Kidney (tissue), 14 donors: ENCODE data around the gene F13B. TPM values are rescaled to one million over a fixed set of nuclear protein-coding genes. Genes with fewer than 3 reads are reported as not detected.

ENCODE experiments used
- DNase-seq, 5 donors: peaks; one replicate each; pipeline ENCODE4 v3.0.0-alpha.2; 2013 to 2020
- FAIRE-seq: peaks from 2 replicates; lab custom pipeline; 2012; peaks lifted over from hg19 to GRCh38; lab: Jason Lieb, UNC
- H3K27ac ChIP-seq, 2 donors: one replicate each; pipeline ENCODE4 v1.7.0; 2013; ENCODE audit warnings: low read depth in 2 of 2, low read length in 2 of 2, inconsistent platforms in 1 of 2
- H3K27me3 ChIP-seq: one replicate; pipeline ENCODE4 v1.7.1; 2013; ENCODE audit warnings: low read length, inconsistent platforms; ENCODE audit not compliant: control insufficient read depth, insufficient read depth
- H3K36me3 ChIP-seq, 3 donors: one replicate each; pipeline versions ENCODE4 v1.7.0 to v1.7.1; 2013; ENCODE audit warnings: low read length in 3 of 3, control low read depth in 1 of 3, inconsistent platforms in 1 of 3; ENCODE audit not compliant: insufficient read depth in 3 of 3, control insufficient read depth in 2 of 3
- H3K4me1 ChIP-seq, 3 donors: one replicate each; pipeline versions ENCODE4 v1.7.0 to v1.7.1; 2013; ENCODE audit warnings: low read length in 3 of 3, inconsistent platforms in 1 of 3, low read depth in 1 of 3; ENCODE audit not compliant: control insufficient read depth in 2 of 3, insufficient read depth in 2 of 3
- H3K4me3 ChIP-seq, 3 donors: one replicate each; pipeline versions ENCODE4 v1.7.0 to v1.8.1; 2013; ENCODE audit warnings: low read length in 3 of 3, control low read depth in 1 of 3, inconsistent platforms in 1 of 3
- H3K9ac ChIP-seq, 3 donors: one replicate each; pipeline versions ENCODE4 v1.7.0 to v1.7.1; 2013; ENCODE audit warnings: low read length in 3 of 3, control low read depth in 1 of 3, inconsistent platforms in 1 of 3
- H3K9me3 ChIP-seq, 3 donors: one replicate each; pipeline versions ENCODE4 v1.7.0 to v1.7.1; 2013; ENCODE audit warnings: low read length in 3 of 3, control low read depth in 1 of 3, inconsistent platforms in 1 of 3; ENCODE audit not compliant: control insufficient read depth in 2 of 3, insufficient read depth in 1 of 3
- CTCF ChIP-seq: IDR thresholded peaks from 3 replicates; pipeline ENCODE4 v1.5.1; 2012; ENCODE audit warnings: mild to moderate bottlenecking, moderate library complexity, borderline replicate concordance; ENCODE audit not compliant: insufficient read depth; ENCODE audit errors: extremely low read depth
- intact Hi-C: fragments of 100-400 bp; cut with DNase I; formaldehyde crosslinking; loops from one replicate; pipeline ENCODE4 v1.11.1; 2022
- polyA plus RNA-seq: library from polyadenylated mRNA; stranded (reverse); fragments of 350-450 nt; fragmentation: Illumina TruSeq; extraction: RNeasy Lipid Tissue Mini Kit (QIAGEN cat#74804); gene quantifications from one replicate; pipeline ENCODE4 v1.2.3, GENCODE V29; 2014; ENCODE audit warnings: low read depth, low replicate concordance; ENCODE audit not compliant: insufficient read depth
- total RNA-seq: library from RNA; stranded (reverse); fragmentation: NEBNext Ultra II Directional; extraction: Animal tissue kit (Norgen Biotek cat#: 25700); gene quantifications from one replicate; pipeline ENCODE4 v1.2.1, GENCODE V29; 2021
- donor health status: control.
- donor health status: control.
- donor health status: control.
- donor health status: control.
- donor health status: control.
- donor health status: DM: yes; HTN: yes; CAD: no.
- donor health status: Normal renal cell carcinoma (clear cell type).

Gene F13B
- total and polyA plus RNA-seq, 2 donors from 2014 or later: not detected

GRCh38 chr1:197008861-197009260, 58.2 kb downstream of the F13B start:
- DNase-seq (no peak), FAIRE-seq (no peak)
- no peak overlapping the region for H3K27ac ChIP-seq
- H3K27me3 ChIP-seq: no peaks in the 10 kb centered on the region
- peaks cover 0 to 4% (median 0%) of the 10 kb centered on the region in 3 donors for H3K9me3 ChIP-seq
- no peaks in the 10 kb centered on the region for H3K4me1 ChIP-seq
- H3K9ac ChIP-seq: no peak overlapping the region
- no peaks in the 10 kb centered on the region for H3K36me3 ChIP-seq
- TF ChIP-seq CTCF: no peak
- no peak overlapping the region for H3K4me3 ChIP-seq
- intact Hi-C loops: no loop called here

GRCh38 chr1:197003132-197003531, 63.9 kb downstream of the F13B start:
- no peaks in the 10 kb centered on the region for H3K9me3 ChIP-seq
- FAIRE-seq (no peak), DNase-seq (no peak)
- no peak overlapping the region for H3K9ac ChIP-seq
- no peaks in the 10 kb centered on the region for H3K4me1 ChIP-seq
- H3K4me3 ChIP-seq: no peak overlapping the region
- no peaks in the 10 kb centered on the region for H3K27me3 ChIP-seq
- no peak overlapping the region for H3K27ac ChIP-seq
- intact Hi-C loops: no loop called here
- TF ChIP-seq CTCF: no peak
- no peaks in the 10 kb centered on the region for H3K36me3 ChIP-seq

DNA sequence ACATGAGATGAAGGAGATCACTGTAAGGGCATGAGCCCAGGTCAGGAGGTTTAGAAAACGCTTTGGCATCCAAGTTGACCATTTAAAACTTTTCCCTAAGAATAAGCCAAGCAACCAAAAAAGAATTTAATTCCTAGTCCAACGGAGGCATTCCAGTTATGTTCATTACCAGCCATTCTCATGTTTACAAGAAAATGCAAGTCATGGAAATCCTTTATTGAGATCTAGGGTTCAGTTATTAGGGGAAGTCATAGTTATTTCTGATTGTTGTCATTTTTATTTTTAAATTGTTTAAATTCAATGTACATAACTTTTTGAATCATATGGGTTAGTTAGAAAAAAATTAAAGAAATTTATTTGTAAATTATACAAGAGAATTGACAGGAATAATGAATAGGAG, 65.2 kb downstream of the F13B start:
- no peak for TF ChIP-seq CTCF
- H3K27me3 ChIP-seq: no peaks in the 10 kb centered on the region
- no peak for DNase-seq
- no peak overlapping the region for H3K4me3 ChIP-seq
- no peak overlapping the region for H3K9ac ChIP-seq
- no peaks in the 10 kb centered on the region for H3K36me3 ChIP-seq
- no peak overlapping the region for H3K27ac ChIP-seq
- H3K4me1 ChIP-seq: no peaks in the 10 kb centered on the region
- no peak for FAIRE-seq
- intact Hi-C loops: no loop called here
- H3K9me3 ChIP-seq: no peaks in the 10 kb centered on the region

GRCh38 chr1:196997423-196997822, 69.6 kb downstream of the F13B start:
- no peak for TF ChIP-seq CTCF
- H3K4me1 ChIP-seq: no peaks in the 10 kb centered on the region
- no peaks in the 10 kb centered on the region for H3K27me3 ChIP-seq
- intact Hi-C loops: no loop called here
- H3K4me3 ChIP-seq: no peak overlapping the region
- FAIRE-seq (no peak), DNase-seq (no peak)
- H3K9me3 ChIP-seq: no peaks in the 10 kb centered on the region
- no peaks in the 10 kb centered on the region for H3K36me3 ChIP-seq
- no peak overlapping the region for H3K9ac ChIP-seq
- no peak overlapping the region for H3K27ac ChIP-seq
